NK-92 (cell line): ENCODE results near the gene FOXO3.

Experiments
- DNase-seq: peaks from one replicate; lab custom pipeline; 2025; ENCODE audit not compliant: unreplicated experiment; lab: John Stamatoyannopoulos, UW

FOXO3 gene

GRCh38 chr6:108625581-108625980 lies 64.9 kb downstream of the FOXO3 start:
- DNase-seq: no peak

- DNase-seq: no peak
These were observed 66.1 kb downstream of the FOXO3 start for GRCh38 chr6:108626777-108627176.

- no peak for DNase-seq
These were observed 67.2 kb downstream of the FOXO3 start for GRCh38 chr6:108627692-108628550.

- no peak for DNase-seq
These were observed 69.5 kb downstream of the FOXO3 start for GRCh38 chr6:108630050-108630714.

- no peak for DNase-seq
These were observed 71.7 kb downstream of the FOXO3 start for GRCh38 chr6:108632441-108632840.

DNA sequence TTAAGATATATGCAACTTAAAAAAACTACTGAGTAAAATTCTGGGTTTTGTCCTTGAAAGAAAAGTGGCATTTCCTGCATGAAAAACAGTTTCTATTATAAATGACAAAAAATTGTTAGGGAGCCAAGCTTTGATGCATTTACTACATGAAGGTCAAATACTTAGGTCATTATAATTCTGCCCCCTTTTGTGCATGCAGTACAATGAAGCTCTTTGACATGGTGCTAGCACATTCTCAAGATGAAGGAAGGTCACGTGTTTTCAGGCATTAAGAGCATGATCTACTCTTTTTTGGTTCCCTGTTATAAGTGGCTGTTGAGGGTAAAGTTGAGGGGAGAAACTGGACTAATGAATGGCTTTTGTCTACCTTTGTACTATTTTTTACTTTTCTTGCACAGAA lies 72.7 kb downstream of the FOXO3 start:
- DNase-seq: no peak

DNA sequence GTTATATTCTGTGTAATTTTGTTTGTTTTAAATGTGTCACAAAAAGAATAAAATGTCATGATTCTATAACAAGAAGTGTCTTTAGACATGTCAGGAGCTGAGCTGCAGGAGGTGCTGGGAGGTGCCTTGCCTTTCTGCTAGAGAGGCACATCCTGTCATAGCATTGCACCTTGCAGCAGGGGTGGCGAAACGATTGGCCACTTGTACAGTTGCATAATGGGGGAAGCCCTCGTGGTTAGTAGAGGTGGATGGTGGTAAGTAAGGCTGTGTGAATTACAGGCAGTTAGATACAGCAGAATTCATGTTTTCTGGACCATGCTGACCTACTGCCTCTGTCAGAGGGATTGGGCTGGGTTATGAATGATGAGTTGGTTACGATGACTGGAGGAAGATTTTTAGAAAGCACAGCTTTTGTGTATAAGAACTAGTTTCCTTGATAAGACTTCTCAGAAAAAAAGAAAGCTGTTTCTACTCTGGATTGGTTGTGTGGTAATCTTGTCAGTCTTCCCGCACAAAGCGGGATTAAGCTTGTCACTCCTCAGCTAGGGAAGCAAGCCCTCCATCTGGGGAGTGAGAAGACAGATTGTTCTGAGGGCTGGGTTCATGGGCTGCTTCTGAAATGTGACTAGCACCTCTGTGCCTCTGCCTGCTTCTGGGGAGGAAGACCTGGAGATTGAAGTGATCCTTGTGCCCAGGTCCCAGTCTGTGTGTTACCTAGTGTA lies 74.9 kb downstream of the FOXO3 start:
- no peak for DNase-seq

DNA sequence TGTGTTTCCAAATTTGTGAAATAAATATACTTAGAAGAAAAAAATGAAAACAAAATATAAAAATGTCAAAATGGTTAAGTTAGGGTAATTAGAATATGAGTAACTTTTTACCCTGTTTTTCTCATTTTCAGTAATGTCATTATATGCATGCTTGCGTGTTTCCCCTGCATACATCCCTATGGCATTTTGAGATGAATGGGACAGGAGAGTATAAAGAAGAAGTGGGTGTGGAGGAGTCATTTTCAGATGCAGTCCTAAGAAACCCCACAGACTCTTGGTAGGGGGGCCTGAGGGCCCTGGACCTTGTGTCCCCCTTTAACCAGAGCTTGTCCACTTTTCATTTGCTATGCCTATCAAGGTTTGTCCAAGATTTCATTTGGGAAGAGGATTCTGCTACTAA lies 77.2 kb downstream of the FOXO3 start:
- no peak for DNase-seq

GRCh38 chr6:108638993-108639392 lies 78.3 kb downstream of the FOXO3 start:
- DNase-seq: no peak

- no peak for DNase-seq
These were observed 79.4 kb downstream of the FOXO3 start for GRCh38 chr6:108640104-108640503.

DNA sequence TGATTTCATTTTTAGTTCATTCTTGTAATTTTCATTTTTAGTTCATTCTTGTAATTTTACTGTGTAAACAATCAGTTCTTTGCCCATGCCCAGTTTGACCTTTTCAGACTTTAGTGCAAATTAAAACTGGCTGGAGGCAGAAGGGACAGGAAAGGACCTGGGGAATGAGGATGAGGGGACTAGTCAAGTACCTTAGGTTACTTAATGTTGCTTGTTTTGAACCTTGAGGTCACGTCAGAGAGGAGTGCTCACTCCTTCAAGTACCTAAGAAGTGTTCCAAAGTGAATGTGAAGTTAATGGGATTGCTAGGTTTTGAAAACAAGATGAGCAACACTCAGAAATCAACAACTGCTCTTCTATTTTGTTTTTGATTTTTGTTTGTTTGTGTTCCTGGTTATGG lies 82.5 kb downstream of the FOXO3 start:
- no peak for DNase-seq

- no peak for DNase-seq
These were observed 83.5 kb downstream of the FOXO3 start for GRCh38 chr6:108644252-108644651.

DNA sequence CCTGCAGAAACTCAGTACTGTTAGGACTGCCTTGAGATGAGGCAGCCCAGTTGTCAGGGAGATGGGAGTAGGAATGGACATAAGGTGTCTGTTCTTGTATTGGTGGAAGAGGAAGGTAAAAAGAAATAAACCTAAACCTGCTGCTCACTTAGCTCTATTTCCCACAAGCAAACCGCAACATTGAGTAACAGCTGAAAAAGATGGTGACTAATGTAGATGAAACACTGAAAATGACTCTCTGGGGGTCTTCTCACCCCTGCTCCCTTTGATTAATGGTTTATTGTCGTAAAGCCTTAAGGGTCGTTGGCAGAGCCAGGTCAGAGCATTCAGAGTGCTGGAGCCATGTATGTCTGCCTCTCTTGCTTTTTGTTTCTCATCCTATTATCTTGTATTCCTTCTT lies 87.5 kb downstream of the FOXO3 start:
- no peak for DNase-seq

DNA sequence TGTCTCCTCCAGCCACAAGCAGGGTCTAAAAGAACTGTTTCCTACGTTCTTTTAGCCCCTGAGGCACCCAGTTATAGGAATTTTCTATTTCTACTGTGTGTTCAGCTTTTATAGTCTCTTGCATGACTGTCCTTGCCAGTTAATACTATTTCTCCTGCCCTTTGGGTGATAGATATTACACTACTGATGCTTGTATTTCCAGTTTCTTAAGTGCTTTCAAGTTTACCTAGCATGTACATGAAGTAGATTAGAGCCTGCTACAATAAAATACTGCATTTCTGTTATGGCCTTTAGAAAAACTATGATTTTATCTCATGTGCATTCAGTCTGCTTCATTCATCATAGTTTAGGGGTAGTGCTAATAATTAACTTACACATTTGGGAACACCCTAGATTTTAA lies 89.6 kb downstream of the FOXO3 start:
- no peak for DNase-seq

DNA sequence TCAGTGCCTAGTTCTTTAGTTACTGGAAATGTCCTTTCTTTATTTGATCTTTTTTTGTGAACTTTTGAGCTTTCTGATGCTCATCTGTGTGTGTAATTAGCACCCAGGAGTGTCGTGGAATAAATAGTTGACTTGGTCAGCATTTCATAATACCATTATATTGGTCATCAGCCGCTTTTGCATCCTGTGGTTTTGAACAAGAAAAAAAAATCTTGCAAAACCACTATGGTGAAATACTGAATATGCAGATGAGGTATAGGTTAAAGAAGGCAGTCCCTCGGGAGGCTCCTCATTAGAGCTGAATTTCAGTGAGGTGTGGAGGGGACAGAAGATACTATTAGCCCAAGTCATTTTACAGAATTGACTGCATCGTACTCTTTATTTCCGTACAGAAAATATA lies 90.1 kb downstream of the FOXO3 start:
- no peak for DNase-seq

GRCh38 chr6:108651340-108652227 lies 90.9 kb downstream of the FOXO3 start:
- DNase-seq: no peak

- no peak for DNase-seq
These were observed 91.7 kb downstream of the FOXO3 start for GRCh38 chr6:108652375-108652774.

DNA sequence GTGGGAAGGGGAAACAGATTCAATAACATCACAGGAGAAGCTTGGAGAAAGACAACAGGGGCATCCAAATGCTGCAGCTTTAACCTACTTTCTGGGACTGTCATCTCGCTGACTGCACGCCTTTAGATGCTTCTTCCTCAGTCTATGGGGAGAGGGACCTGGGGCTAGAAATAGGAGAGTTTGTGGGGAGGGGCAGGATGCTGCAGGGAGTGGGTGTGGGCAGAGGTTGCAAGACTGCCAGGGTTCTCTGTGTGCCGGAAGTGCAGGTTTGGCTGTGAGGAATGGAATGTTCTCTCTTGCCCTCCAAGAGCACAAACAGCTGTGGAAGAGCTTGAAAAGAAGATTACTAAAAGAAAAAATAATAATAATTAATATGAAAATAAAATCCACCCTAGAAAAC lies 93.2 kb downstream of the FOXO3 start:
- DNase-seq: no peak

DNA sequence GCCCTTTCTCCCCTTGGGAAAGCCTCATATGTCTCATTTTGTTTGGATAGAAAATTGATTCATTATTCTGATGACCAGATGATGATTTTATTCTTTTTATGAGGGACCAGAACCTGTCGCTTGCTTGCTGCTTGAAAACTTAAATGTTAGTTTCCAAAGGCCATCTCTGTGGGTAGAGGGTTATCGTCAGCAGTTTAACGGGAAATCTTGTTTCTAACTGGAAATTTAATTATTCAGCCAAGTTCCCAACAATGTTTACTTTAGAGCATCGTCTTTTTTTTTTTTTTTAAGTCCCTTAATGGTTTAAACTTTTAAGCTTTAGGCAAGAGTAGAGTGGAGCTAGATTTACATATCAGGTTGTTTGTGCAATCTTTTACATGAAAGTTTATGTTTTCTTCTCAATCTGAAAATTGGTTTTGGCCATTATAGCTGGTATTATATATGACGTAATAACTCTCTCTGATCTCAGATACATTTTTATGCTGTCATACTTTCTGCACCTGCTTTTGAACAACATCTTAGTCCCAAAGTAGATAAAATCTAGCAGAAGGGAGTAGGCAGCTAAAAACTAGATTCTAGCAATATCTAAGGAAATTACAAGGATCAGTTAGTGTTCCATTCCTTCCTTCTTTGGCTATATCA lies 93.9 kb downstream of the FOXO3 start:
- no peak for DNase-seq
